PFSK-1 (cell line): ENCODE results near the gene ANKRD13B.

ENCODE experiments used
- FOXP2 ChIP-seq: optimal IDR thresholded peaks from 2 replicates; pipeline ENCODE3; 2011; ENCODE audit warnings: borderline replicate concordance, control low read depth, inconsistent platforms; ENCODE audit not compliant: insufficient read depth; ENCODE audit errors: extremely low read length, extremely low read depth
- POLR2AphosphoS5 ChIP-seq: IDR thresholded peaks from 2 replicates; pipeline ENCODE4 v1.6.1; 2012; ENCODE audit warnings: low read depth, mild to moderate bottlenecking, control low read depth, low read length, moderate library complexity
- REST ChIP-seq, 2 experiments: IDR thresholded peaks; 2 replicates each; pipeline versions ENCODE4 v1.6.1 to v1.8.0; 2011 to 2012; ENCODE audit warnings: low read depth in 2 of 2, low read length in 2 of 2, control low read depth in 1 of 2, inconsistent platforms in 1 of 2, mild to moderate bottlenecking in 1 of 2, moderate library complexity in 1 of 2; ENCODE audit not compliant: insufficient read depth in 1 of 2
- SIN3A ChIP-seq: IDR thresholded peaks from 2 replicates; pipeline ENCODE4 v1.6.1; 2012; ENCODE audit warnings: mild to moderate bottlenecking, low read length, moderate library complexity, borderline replicate concordance; ENCODE audit not compliant: insufficient read depth
- TAF1 ChIP-seq: IDR thresholded peaks from 2 replicates; pipeline ENCODE4 v1.6.1; 2012; ENCODE audit warnings: low read length, control low read depth, borderline replicate concordance; ENCODE audit not compliant: insufficient read depth

Gene ANKRD13B

GRCh38 chr17:29615048-29615385, 22.1 kb downstream of the ANKRD13B start:
- no peak for TF ChIP-seq TAF1
- TF ChIP-seq SIN3A, result no peak
- no peak for TF ChIP-seq POLR2AphosphoS5
- TF ChIP-seq REST (IDR thresholded peaks at IDR 0.05; ENCODE audit: insufficient read depth in 1 of 2, low read depth in 2 of 2, low read length in 2 of 2), result no peak
- no peak for TF ChIP-seq FOXP2

- TF ChIP-seq REST (IDR thresholded peaks at IDR 0.05; ENCODE audit: insufficient read depth in 1 of 2, low read depth in 2 of 2, low read length in 2 of 2), result no peak
- no peak for TF ChIP-seq FOXP2
- TF ChIP-seq TAF1, result no peak
- TF ChIP-seq SIN3A, result no peak
- TF ChIP-seq POLR2AphosphoS5, result no peak
Observed at GRCh38 chr17:29615492-29616299, 22.8 kb downstream of the ANKRD13B start.

- TF ChIP-seq TAF1 (no peak), SIN3A (no peak)
Observed at GRCh38 chr17:29616300-29617048, 23.5 kb downstream of the ANKRD13B start.

- TF ChIP-seq SIN3A, result no peak
- TF ChIP-seq TAF1, result no peak
- TF ChIP-seq FOXP2, result no peak
- no peak for TF ChIP-seq REST (IDR thresholded peaks at IDR 0.05; ENCODE audit: insufficient read depth in 1 of 2, low read depth in 2 of 2, low read length in 2 of 2)
- no peak for TF ChIP-seq POLR2AphosphoS5
Observed at GRCh38 chr17:29617125-29617480, 24.2 kb downstream of the ANKRD13B start.

- TF ChIP-seq SIN3A (no peak), REST (IDR thresholded peaks at IDR 0.05; ENCODE audit: insufficient read depth in 1 of 2, low read depth in 2 of 2, low read length in 2 of 2) (no peak), TAF1 (no peak), POLR2AphosphoS5 (no peak), FOXP2 (no peak)
Observed at GRCh38 chr17:29617481-29618271, 24.7 kb downstream of the ANKRD13B start.
